Activated CD8-positive, alpha-beta memory T cell treated with anti-CD3 and anti-CD28 coated beads, Interleukin-2, amount 50 U/mL, for 1 hour (primary cell): ENCODE measurements around the gene NOSTRIN.
"Not testable (repeated sequence)": the region's sequence is repeated elsewhere in the genome, so short reads cannot be mapped to it uniquely, and the experiment has no call there.

Experiments used
- DNase-seq: peaks from one replicate; pipeline ENCODE4 v3.0.0-alpha.2; 2020; ENCODE audit errors: extremely low read depth

Gene NOSTRIN

GRCh38 chr2:168789776-168790175 lies 12.7 kb upstream of the NOSTRIN start:
- no peak for DNase-seq

- no peak for DNase-seq
Observed at GRCh38 chr2:168790226-168790902, 12.1 kb upstream of the NOSTRIN start.

GRCh38 chr2:168791140-168791539 lies 11.3 kb upstream of the NOSTRIN start:
- not testable (repeated sequence) for DNase-seq

DNA sequence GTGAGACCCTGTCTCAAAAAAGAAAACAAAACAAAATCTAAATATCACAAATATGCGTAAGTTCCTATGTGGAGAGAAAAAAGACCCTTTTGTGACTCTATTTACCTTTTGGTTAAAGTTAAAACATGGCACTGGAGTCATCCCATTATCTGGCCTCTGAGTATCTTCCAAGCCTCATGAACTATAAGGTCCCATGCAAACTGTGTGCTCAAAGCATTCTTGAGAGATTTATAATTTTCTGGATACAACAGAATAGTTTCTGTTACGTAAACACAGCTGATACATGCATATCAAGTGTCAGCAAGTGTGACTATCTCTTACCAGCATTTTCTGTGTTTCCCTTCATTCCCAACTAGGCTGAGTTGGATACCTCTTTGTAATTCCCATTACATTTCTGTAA lies 8.8 kb upstream of the NOSTRIN start:
- DNase-seq = no peak

- no peak for DNase-seq
Observed at GRCh38 chr2:168794968-168795367, 7.5 kb upstream of the NOSTRIN start.

DNA sequence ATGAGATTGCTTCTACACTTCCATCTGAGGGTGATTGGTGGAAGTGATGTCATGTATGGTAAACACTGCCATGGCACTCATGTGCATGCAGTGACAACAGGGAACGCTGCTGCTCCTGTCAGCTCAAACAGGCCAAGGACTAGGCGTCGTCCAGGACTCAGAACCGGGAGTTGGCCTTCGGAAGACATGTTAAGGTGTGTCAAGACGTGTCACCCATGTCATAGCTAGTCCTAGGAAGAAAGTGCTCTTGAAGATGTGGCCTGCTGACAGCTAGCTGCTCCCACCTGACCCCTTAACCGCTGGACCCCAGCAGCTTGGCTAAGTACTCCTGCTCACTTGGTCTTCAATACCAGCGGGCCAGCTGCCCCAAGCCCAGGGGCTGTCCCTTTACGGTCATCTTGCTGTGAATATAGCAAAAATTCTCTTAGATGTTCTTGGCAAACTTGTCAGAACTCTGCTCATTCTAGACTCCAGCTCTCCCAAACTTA lies 6.3 kb upstream of the NOSTRIN start:
- no peak for DNase-seq

GRCh38 chr2:168796583-168797285 lies 5.7 kb upstream of the NOSTRIN start:
- no peak for DNase-seq

GRCh38 chr2:168797286-168797655 lies 5.2 kb upstream of the NOSTRIN start:
- DNase-seq = no peak

GRCh38 chr2:168798076-168798887 lies 4.2 kb upstream of the NOSTRIN start:
- no peak for DNase-seq

GRCh38 chr2:168798888-168799410 lies 3.5 kb upstream of the NOSTRIN start:
- no peak for DNase-seq

DNA sequence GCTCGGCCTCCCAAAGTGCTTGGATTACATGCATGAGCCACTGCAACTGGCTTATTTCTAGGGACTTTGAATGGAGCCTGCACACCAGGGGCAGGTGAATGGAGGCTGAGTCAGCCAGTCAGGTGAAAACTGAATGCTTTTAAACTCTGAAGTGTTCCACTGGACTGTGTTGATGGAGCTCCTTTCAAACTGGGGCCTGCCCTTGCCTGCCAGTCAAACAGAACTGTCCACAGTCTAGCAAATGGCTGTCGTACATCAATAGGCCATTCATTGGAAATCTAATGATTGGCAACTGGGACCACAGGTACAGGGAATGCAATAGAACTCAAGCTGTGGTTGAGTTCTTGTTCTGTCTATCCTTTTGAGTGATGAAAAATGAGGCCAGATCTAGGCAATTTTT lies 966 bp upstream of the NOSTRIN start:
- DNase-seq = no peak

DNA sequence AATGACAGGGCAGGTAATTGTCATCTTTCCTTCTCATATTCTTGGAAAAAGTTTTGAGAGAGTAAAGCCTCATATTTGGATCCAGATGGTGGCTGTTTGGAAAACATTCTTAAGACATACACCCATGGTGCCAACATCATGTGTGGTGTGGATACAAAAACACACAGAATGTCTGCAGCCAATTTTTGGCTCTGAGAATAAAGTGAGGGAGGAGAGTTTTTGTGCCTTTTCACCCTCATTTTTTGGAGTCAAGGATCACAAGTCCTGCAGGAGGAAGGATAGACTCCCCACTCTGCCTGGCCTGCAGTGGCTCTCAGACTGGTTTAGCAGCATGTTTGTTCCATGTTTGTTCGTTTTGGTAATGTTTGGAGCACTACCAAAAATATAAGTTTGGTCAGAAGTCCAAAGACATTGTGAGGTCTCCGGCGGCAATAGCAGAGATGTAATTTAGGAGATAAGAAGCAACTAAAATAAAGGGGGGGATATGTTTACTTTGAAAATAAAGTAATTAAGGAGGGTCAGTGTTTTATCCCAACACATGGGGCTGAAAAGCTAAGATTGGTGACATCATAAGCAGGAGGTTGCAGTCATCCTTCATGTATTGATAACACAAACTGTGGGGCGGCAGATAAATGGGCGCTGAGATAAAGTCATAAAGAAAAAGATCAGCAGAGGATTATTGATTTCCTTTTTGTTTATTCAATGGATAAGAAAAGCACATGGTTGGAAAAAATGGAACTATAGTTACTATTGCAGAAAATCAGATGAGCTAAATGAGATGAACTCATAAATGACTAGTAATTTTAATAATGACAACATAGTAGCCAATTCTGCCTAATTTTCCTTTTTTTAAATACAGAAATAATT lies 655 bp downstream of the NOSTRIN start:
- DNase-seq = no peak

DNA sequence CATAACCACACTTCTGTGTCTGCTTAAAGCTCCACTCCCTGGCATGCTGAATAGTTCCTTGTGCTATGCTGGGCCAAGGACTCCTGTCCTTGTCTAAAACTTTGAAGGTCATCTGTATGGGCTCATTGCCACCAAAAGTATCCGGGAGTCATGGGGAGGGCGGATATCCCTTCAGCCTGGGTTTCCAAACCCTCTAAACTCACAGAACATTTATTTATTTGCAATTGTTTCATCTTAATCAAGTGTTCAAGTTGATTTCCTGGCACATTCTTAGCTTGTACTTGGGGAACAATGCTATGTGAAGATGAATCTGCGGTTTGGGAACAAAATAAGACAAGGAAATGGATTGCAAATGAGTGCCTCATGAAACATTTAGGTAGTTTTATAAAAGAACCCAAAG lies 1.8 kb downstream of the NOSTRIN start:
- no peak for DNase-seq

DNA sequence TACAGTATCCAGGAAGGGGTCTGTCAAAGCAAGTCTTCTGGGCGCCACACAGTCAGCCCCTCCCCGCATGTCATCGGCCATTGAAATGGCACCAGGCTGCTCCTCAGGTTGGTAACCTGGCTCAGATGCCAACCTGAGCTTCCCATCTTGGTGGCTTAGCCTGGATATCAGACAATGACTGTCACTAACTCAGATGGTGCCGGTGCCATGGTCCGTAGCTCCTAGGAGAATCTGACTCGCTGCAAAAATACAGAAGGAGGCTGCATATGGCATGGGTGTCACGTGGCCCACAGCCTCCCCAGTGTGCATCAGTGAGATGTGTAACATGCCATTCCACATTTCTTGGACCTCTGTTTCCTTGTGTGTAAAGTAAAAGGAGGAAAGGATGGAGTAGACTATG lies 3.2 kb downstream of the NOSTRIN start:
- DNase-seq = no peak

DNA sequence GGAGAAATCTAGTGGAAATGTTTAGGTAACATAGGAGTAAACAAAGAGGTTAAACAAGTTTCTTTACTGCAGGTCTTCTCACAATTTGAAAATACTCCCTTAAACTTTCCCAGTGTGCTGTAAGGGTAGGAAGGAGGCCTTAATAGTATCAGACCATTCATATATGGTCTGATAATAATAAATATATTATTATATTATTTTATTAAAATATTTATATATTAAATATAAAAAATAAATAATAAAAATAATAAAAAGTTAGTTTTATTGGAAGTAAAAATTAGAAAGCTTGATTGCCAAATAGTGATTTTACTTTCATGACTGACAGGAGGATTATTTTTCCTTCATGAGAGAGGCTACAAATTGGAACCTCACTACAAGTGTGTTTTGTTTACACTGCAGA lies 7.1 kb downstream of the NOSTRIN start:
- no peak for DNase-seq

GRCh38 chr2:168810235-168810634 lies 7.8 kb downstream of the NOSTRIN start:
- no peak for DNase-seq

DNA sequence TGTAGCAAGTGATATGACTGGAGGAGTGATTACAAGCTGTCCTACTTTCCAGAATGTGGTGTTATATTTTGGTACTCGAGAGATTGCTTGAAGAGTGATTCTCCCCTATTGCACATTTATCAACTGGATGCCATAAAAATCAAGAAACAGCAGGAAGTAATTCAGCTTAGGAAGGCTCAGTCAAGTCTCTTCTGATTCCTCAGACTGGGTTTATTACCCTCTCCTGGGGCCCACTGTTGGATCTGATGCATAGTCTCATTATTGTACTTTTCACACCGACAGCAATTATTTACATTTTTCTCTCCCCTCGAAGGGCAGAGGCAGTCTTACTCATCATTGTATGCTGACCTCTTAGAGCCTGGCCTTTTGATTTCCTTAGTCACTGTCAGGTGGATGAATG lies 9.3 kb downstream of the NOSTRIN start:
- DNase-seq = no peak

- DNase-seq = no peak
Observed at GRCh38 chr2:168814046-168814445, 11.6 kb downstream of the NOSTRIN start.

DNA sequence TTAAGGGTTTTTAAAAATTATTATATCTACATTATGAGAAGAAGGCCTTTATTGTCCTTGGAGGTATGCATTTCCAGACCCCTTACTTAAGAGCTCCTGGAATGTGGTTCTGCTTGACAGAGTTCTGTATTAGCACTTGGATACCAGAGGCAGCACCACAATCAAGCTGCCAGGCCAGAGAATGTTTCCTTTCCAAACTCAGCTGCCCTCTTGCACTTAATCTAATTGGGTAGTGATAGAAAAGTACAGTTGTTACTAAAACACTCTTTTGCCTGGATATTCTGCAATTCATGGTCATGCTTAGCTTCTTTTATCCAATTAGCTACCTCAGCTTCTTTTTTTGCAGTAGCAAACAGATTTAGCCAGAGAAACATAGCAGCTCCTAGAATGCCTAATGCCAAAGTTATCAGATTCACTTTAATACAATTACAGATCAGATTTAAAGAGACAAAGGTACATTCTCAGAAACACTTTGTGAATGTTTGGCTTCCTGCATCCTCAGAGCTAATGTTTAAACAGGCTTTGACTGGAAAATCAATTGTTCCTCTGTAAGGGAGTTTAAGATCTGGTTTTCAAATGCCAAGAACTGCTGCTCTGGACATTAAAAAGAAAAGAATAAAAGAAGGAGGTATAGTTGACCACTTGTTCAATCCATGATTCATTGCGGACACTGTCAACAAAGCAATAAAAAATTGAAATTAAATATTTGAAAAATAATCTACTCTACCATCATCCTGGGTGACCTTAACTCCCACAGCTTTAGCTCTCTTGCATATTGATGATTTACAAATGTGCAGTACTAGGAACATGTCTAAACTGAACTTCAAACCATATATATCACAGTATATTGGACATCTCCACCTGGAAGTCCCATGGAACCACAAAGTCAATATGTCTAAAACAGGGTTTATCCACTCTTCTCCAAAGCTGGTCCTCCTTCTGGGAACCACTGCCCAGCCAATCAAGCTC lies 12.8 kb downstream of the NOSTRIN start:
- DNase-seq = no peak

DNA sequence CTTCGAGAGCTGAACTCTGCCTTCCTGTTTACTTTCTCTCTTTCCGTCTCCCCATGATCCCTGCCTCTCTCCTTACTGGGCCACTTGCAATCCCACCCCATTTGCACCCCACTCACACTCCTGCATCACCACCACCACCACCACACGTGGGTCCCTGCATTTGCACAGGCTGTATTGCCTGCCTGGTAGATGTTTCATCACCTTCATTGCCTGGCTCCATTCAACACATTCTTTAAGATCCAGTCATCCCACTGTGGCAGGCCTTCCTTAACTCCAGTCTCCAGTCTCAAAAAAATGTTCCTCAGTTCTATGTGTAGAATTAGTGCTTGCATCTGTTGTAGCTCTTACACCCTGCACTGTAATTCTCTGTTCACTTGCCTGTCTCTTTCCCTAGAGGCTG lies 13.9 kb downstream of the NOSTRIN start:
- no peak for DNase-seq
